ENCODE results near the gene OBSCN. TPM values are rescaled to one million over a fixed set of nuclear protein-coding genes. Genes with fewer than 3 reads are reported as not detected.

The OBSCN gene
- total RNA-seq, 1 experiment from 2014 or later: 33.3 TPM

DNA sequence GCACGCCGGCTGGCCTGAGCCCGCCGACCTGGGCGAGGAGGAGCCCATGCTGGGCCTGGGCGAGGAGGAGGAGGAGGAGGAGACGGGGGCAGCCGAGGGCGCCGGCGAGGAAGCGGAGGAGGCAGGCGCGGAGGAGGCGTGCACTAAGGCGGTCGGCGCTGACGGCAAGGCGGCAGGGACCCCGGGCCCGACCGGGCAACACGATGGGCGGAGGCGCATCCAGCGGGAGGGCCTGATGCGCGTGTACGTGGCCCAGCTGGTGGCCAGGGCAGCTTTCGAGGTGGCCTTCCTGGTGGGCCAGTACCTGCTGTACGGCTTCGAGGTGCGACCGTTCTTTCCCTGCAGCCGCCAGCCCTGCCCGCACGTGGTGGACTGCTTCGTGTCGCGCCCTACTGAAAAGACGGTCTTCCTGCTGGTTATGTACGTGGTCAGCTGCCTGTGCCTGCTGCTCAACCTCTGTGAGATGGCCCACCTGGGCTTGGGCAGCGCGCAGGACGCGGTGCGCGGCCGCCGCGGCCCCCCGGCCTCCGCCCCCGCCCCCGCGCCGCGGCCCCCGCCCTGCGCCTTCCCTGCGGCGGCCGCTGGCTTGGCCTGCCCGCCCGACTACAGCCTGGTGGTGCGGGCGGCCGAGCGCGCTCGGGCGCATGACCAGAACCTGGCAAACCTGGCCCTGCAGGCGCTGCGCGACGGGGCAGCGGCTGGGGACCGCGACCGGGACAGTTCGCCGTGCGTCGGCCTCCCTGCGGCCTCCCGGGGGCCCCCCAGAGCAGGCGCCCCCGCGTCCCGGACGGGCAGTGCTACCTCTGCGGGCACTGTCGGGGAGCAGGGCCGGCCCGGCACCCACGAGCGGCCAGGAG, 49.5 kb upstream of the OBSCN start:
- no CpG with 5 or more reads among the region's 98 CpGs for WGBS (ENCODE audit: extremely low coverage, insufficient read length, low lambda C conversion rate)
- H2AFZ ChIP-seq (ENCODE audit: low read length): no peak overlapping the region
- H3K79me2 ChIP-seq (ENCODE audit: insufficient read depth, low read length): no peaks in the 10 kb centered on the region
- H2BK120ac ChIP-seq (ENCODE audit: low read depth, low read length, poor library complexity, severe bottlenecking): no peak overlapping the region
- Mint-ChIP-seq H3K27me3 (ENCODE audit: low read depth) (peaks cover 11% of the 10 kb centered on the region), H3K27ac (no peak overlapping the region), H3K4me3 (no peak overlapping the region), H3K4me1 (peaks cover 7 to 16% of the 10 kb centered on the region in 2 experiments; a peak in 2 of 4 replicates), H3K9me3 (no peaks in the 10 kb centered on the region), H3K36me3 (ENCODE audit: insufficient read depth in 1 of 3, low read depth in 3 of 3) (no peaks in the 10 kb centered on the region)
- no peak overlapping the region for H3K23ac ChIP-seq (ENCODE audit: insufficient read length, low read depth, low read length)
- no peak for TF ChIP-seq CTCF (conservative IDR thresholded peaks at IDR 0.05)
- H3K4me2 ChIP-seq (ENCODE audit: insufficient read depth, insufficient read length, low read length): no peak overlapping the region
- H3K18ac ChIP-seq (ENCODE audit: insufficient read length, low read depth, low read length): no peak overlapping the region
- no peak overlapping the region for H3K9ac ChIP-seq (ENCODE audit: extremely low read depth, insufficient read length, low read length)
- no peaks in the 10 kb centered on the region; the same call in 1 of the 2 replicates for H3K4me1 ChIP-seq (ENCODE audit: insufficient read depth, low read length)
- no peak overlapping the region for H2BK12ac ChIP-seq (ENCODE audit: insufficient read length, low read depth, low read length)
- H3T11ph ChIP-seq (ENCODE audit: low read length): no peak overlapping the region
- H3K14ac ChIP-seq (ENCODE audit: insufficient read depth, low read length): no peak overlapping the region
- H3K4ac ChIP-seq (ENCODE audit: low read depth, low read length): no peak overlapping the region
- H3K27ac ChIP-seq (ENCODE audit: insufficient read length, low read depth, low read length): no peak overlapping the region
- peaks cover 3% of the 10 kb centered on the region for H4K20me1 ChIP-seq (ENCODE audit: control insufficient read depth, insufficient read depth, insufficient read length)
- H3K79me1 ChIP-seq (ENCODE audit: insufficient read depth, low read depth, low read length, poor library complexity, severe bottlenecking): no peaks in the 10 kb centered on the region
- H2BK15ac ChIP-seq (ENCODE audit: low read depth, low read length): no peak overlapping the region
- H2AK5ac ChIP-seq (ENCODE audit: insufficient read length, low read length): no peak overlapping the region
- no peak overlapping the region for H4K8ac ChIP-seq (replicated peaks; ENCODE audit: insufficient read length, low read depth, low read length)
- no peak overlapping the region for H4K91ac ChIP-seq (ENCODE audit: insufficient read length, low read depth, low read length)
- no peak for DNase-seq
- no peaks in the 10 kb centered on the region for H3K9me3 ChIP-seq (ENCODE audit: control insufficient read depth, low read depth, low read length)
- H2BK5ac ChIP-seq (ENCODE audit: insufficient read length, low read length): no peak overlapping the region
- no peak overlapping the region for H4K5ac ChIP-seq (ENCODE audit: insufficient read length, low read depth, low read length)
- H3K56ac ChIP-seq (ENCODE audit: insufficient read length, low read depth, low read length): no peak overlapping the region
- H2BK20ac ChIP-seq (ENCODE audit: low read depth, low read length, poor library complexity, severe bottlenecking): no peak overlapping the region
- no peaks in the 10 kb centered on the region; the same call in 1 of the 2 replicates for H3K27me3 ChIP-seq (ENCODE audit: insufficient read depth, low read length)
- no peaks in the 10 kb centered on the region for H3K23me2 ChIP-seq (ENCODE audit: insufficient read length, low read depth, low read length, poor library complexity, severe bottlenecking)

All from H9 (cell line).